ENCODE results near the gene CDH16. TPM values are rescaled to one million over a fixed set of nuclear protein-coding genes. Genes with fewer than 3 reads are reported as not detected.

CDH16 gene
- total RNA-seq, 1 donor from 2014 or later, result not detected

DNA sequence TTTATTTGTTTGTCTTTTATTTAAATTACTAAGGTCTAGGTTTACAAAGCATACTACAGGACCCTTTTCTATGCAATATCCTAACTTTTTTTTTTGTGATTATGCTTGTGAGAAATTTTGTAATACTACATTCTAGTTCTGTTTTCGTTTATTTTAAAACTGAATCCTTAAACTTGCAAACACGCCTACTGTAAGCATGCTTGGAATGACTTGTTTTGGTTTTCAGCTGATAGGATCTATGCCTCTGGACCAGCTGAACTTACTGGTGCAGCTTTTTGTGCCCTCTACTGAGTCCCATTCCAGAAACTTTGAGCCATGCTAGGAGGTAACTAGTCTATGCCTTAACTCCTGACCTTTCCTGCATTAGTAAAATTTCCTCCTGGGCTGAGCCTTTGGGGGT is 32.4 kb downstream of the CDH16 start:
- TF ChIP-seq EZH2 (IDR thresholded peaks at IDR 0.05; ENCODE audit: insufficient read depth, low read length), result no peak
- TF ChIP-seq, protein P1, sequence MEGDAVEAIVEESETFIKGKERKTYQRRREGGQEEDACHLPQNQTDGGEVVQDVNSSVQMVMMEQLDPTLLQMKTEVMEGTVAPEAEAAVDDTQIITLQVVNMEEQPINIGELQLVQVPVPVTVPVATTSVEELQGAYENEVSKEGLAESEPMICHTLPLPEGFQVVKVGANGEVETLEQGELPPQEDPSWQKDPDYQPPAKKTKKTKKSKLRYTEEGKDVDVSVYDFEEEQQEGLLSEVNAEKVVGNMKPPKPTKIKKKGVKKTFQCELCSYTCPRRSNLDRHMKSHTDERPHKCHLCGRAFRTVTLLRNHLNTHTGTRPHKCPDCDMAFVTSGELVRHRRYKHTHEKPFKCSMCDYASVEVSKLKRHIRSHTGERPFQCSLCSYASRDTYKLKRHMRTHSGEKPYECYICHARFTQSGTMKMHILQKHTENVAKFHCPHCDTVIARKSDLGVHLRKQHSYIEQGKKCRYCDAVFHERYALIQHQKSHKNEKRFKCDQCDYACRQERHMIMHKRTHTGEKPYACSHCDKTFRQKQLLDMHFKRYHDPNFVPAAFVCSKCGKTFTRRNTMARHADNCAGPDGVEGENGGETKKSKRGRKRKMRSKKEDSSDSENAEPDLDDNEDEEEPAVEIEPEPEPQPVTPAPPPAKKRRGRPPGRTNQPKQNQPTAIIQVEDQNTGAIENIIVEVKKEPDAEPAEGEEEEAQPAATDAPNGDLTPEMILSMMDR (IDR thresholded peaks at IDR 0.05; ENCODE audit: insufficient read depth, low read depth, low read length), result no peak
- FAIRE-seq, result no peak
- DNase-seq (ENCODE audit: low read depth), result no peak
- H3K9me3 Mint-ChIP-seq (ENCODE audit: unreplicated experiment), result no peaks in the 10 kb centered on the region
- no peaks in the 10 kb centered on the region for H3K9me3 ChIP-seq (ENCODE audit: insufficient read depth, low read depth, low read length)
- peaks cover 15% of the 10 kb centered on the region for H3K4me1 Mint-ChIP-seq (ENCODE audit: low read depth, unreplicated experiment)
- H3K27me3 Mint-ChIP-seq (ENCODE audit: low read depth, unreplicated experiment), result no peaks in the 10 kb centered on the region
- no peaks in the 10 kb centered on the region for H3K27me3 ChIP-seq (ENCODE audit: insufficient read depth, low read length)
- peaks cover 6% of the 10 kb centered on the region for H3K4me1 ChIP-seq (ENCODE audit: insufficient read depth, low read length)
- peaks cover 52% of the 10 kb centered on the region for H4K20me1 ChIP-seq (ENCODE audit: insufficient read depth, low read length)
- no peak overlapping the region for H3K9ac ChIP-seq (ENCODE audit: low read length)
- peak overlapping the region; percentile 26 for H3K4me2 ChIP-seq (ENCODE audit: low read length)
- H3K36me3 ChIP-seq (ENCODE audit: insufficient read depth, low read length), result peaks cover 14% of the 10 kb centered on the region
- no peak overlapping the region for H3K27ac Mint-ChIP-seq (ENCODE audit: unreplicated experiment)
- H3K4me3 ChIP-seq (ENCODE audit: insufficient read depth, low read depth, low read length), result no peak overlapping the region
- H3K36me3 Mint-ChIP-seq (ENCODE audit: low read depth, unreplicated experiment), result peaks cover 13% of the 10 kb centered on the region
- no peak overlapping the region for H2AFZ ChIP-seq (ENCODE audit: low read depth, low read length)
- no peak overlapping the region for H3K27ac ChIP-seq (ENCODE audit: low read depth, low read length)
- H3K4me3 Mint-ChIP-seq (ENCODE audit: unreplicated experiment), result no peak overlapping the region
- H3K79me2 ChIP-seq (ENCODE audit: insufficient read depth, low read length), result peaks cover 19% of the 10 kb centered on the region

DNA sequence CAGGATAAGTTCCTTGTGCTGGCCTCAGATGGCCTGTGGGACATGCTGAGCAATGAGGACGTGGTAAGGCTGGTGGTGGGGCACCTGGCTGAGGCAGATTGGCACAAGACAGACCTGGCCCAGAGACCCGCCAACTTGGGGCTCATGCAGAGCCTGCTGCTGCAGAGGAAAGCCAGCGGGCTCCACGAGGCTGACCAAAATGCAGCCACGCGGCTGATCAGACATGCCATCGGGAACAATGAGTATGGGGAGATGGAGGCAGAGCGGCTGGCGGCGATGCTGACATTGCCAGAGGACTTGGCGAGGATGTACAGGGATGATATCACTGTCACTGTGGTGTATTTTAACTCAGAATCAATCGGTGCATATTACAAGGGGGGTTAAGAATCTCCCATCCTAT is 33.2 kb downstream of the CDH16 start:
- no peak overlapping the region for H3K27ac Mint-ChIP-seq (ENCODE audit: unreplicated experiment)
- peaks cover 49% of the 10 kb centered on the region for H4K20me1 ChIP-seq (ENCODE audit: insufficient read depth, low read length)
- no peak overlapping the region for H3K4me3 ChIP-seq (ENCODE audit: insufficient read depth, low read depth, low read length)
- no peak overlapping the region for H3K27ac ChIP-seq (ENCODE audit: low read depth, low read length)
- no peak for FAIRE-seq
- no peaks in the 10 kb centered on the region for H3K27me3 Mint-ChIP-seq (ENCODE audit: low read depth, unreplicated experiment)
- no peak for DNase-seq (ENCODE audit: low read depth)
- no peak overlapping the region for H2AFZ ChIP-seq (ENCODE audit: low read depth, low read length)
- TF ChIP-seq, protein P1 (IDR thresholded peaks at IDR 0.05; ENCODE audit: insufficient read depth, low read depth, low read length), result no peak
- no peak for TF ChIP-seq EZH2 (IDR thresholded peaks at IDR 0.05; ENCODE audit: insufficient read depth, low read length)
- no peaks in the 10 kb centered on the region for H3K9me3 ChIP-seq (ENCODE audit: insufficient read depth, low read depth, low read length)
- peaks cover 23% of the 10 kb centered on the region for H3K79me2 ChIP-seq (ENCODE audit: insufficient read depth, low read length)
- H3K36me3 ChIP-seq (ENCODE audit: insufficient read depth, low read length), result peaks cover 14% of the 10 kb centered on the region
- peaks cover 13% of the 10 kb centered on the region for H3K36me3 Mint-ChIP-seq (ENCODE audit: low read depth, unreplicated experiment)
- H3K9ac ChIP-seq (ENCODE audit: low read length), result no peak overlapping the region
- no peaks in the 10 kb centered on the region for H3K27me3 ChIP-seq (ENCODE audit: insufficient read depth, low read length)
- H3K4me3 Mint-ChIP-seq (ENCODE audit: unreplicated experiment), result peak overlapping the region; percentile 75
- peaks cover 15% of the 10 kb centered on the region for H3K4me1 Mint-ChIP-seq (ENCODE audit: low read depth, unreplicated experiment)
- no peak overlapping the region for H3K4me2 ChIP-seq (ENCODE audit: low read length)
- H3K9me3 Mint-ChIP-seq (ENCODE audit: unreplicated experiment), result no peaks in the 10 kb centered on the region
- H3K4me1 ChIP-seq (ENCODE audit: insufficient read depth, low read length), result peaks cover 7% of the 10 kb centered on the region

DNA sequence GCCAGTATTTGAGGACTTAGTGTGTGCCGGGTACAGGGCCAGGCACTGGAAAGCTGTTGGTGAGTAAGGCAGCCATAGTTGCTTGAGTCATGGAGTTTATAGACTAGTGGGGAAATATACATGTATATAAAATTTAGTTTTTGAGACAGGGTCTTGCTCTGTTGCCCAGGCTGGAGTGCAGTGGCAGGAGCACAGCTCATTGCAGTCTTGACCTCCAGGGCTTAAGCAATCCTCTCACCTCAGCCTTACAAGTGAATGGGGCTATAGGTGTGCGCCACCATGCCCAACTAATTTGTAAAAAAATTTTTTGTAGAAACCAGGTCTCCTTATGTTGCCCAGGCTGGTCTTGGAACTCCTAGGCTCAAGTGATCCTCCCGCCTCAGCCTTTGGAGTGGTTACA is 36.0 kb downstream of the CDH16 start:
- Histone ChIP-seq H3K9me3 (ENCODE audit: insufficient read depth, low read depth, low read length) (no peaks in the 10 kb centered on the region), H3K79me2 (ENCODE audit: insufficient read depth, low read length) (peaks cover 23% of the 10 kb centered on the region), H3K27ac (ENCODE audit: low read depth, low read length) (no peak overlapping the region), H3K27me3 (ENCODE audit: insufficient read depth, low read length) (no peaks in the 10 kb centered on the region), H4K20me1 (ENCODE audit: insufficient read depth, low read length) (peaks cover 37% of the 10 kb centered on the region), H3K9ac (ENCODE audit: low read length) (no peak overlapping the region), H3K4me2 (ENCODE audit: low read length) (no peak overlapping the region), H3K4me1 (ENCODE audit: insufficient read depth, low read length) (peaks cover 12% of the 10 kb centered on the region), H2AFZ (ENCODE audit: low read depth, low read length) (no peak overlapping the region), H3K36me3 (ENCODE audit: insufficient read depth, low read length) (peaks cover 14% of the 10 kb centered on the region), H3K4me3 (ENCODE audit: insufficient read depth, low read depth, low read length) (no peak overlapping the region)
- DNase-seq (ENCODE audit: low read depth), result no peak
- no peak for TF ChIP-seq EZH2 (IDR thresholded peaks at IDR 0.05; ENCODE audit: insufficient read depth, low read length)
- TF ChIP-seq, protein P1 (IDR thresholded peaks at IDR 0.05; ENCODE audit: insufficient read depth, low read depth, low read length), result no peak
- no peak overlapping the region for H3K4me3 Mint-ChIP-seq (ENCODE audit: unreplicated experiment)
- H3K4me1 Mint-ChIP-seq (ENCODE audit: low read depth, unreplicated experiment), result peaks cover 31% of the 10 kb centered on the region
- no peaks in the 10 kb centered on the region for H3K9me3 Mint-ChIP-seq (ENCODE audit: unreplicated experiment)
- peaks cover 11% of the 10 kb centered on the region for H3K36me3 Mint-ChIP-seq (ENCODE audit: low read depth, unreplicated experiment)
- FAIRE-seq, result no peak
- no peaks in the 10 kb centered on the region for H3K27me3 Mint-ChIP-seq (ENCODE audit: low read depth, unreplicated experiment)
- H3K27ac Mint-ChIP-seq (ENCODE audit: unreplicated experiment), result no peak overlapping the region
